Activated naive CD8-positive, alpha-beta T cell treated with anti-CD3 and anti-CD28 coated beads, Interleukin-2, amount 50 U/mL, for 24 hours (primary cell): Measurements from ENCODE around the gene CCBE1.

Experiments used
- ATAC-seq: fragments of 150-1000 bp; cut with Tn5 transposase; one replicate; pipeline ENCODE4 v1.10.0; 2021
- DNase-seq: peaks from one replicate; pipeline ENCODE4 v3.0.0; 2021
- H3K27ac Mint-ChIP-seq: one replicate; pipeline ENCODE4 v1.8.0; 2021; ENCODE audit warnings: mild to moderate bottlenecking, mixed read lengths
- H3K27me3 Mint-ChIP-seq: one replicate; pipeline ENCODE4 v1.8.0; 2021; ENCODE audit warnings: mixed read lengths
- H3K36me3 Mint-ChIP-seq: one replicate; pipeline ENCODE4 v1.8.0; 2021; ENCODE audit warnings: low read depth, mixed read lengths
- H3K4me1 Mint-ChIP-seq: one replicate; pipeline ENCODE4 v1.8.0; 2021; ENCODE audit warnings: mixed read lengths
- H3K4me3 Mint-ChIP-seq: one replicate; pipeline ENCODE4 v1.8.0; 2021; ENCODE audit warnings: mild to moderate bottlenecking, moderate library complexity, mixed read lengths
- H3K9me3 Mint-ChIP-seq: one replicate; pipeline ENCODE4 v1.8.0; 2021; ENCODE audit warnings: mixed read lengths

Gene CCBE1

GRCh38 chr18:59560556-59560955, 136.7 kb downstream of the CCBE1 start:
- no peaks in the 10 kb centered on the region for H3K4me1 Mint-ChIP-seq
- H3K27me3 Mint-ChIP-seq: no peaks in the 10 kb centered on the region
- H3K36me3 Mint-ChIP-seq: no peaks in the 10 kb centered on the region
- H3K27ac Mint-ChIP-seq: no peak overlapping the region
- peaks cover 3% of the 10 kb centered on the region for H3K9me3 Mint-ChIP-seq
- no peak for ATAC-seq
- DNase-seq: no peak
- H3K4me3 Mint-ChIP-seq: no peak overlapping the region

- H3K4me3 Mint-ChIP-seq: no peak overlapping the region
- no peaks in the 10 kb centered on the region for H3K4me1 Mint-ChIP-seq
- H3K9me3 Mint-ChIP-seq: peaks cover 3% of the 10 kb centered on the region
- no peak overlapping the region for H3K27ac Mint-ChIP-seq
- H3K36me3 Mint-ChIP-seq: no peaks in the 10 kb centered on the region
- ATAC-seq: no peak
- no peak for DNase-seq
- no peaks in the 10 kb centered on the region for H3K27me3 Mint-ChIP-seq
Observed at GRCh38 chr18:59559528-59559927, 137.7 kb downstream of the CCBE1 start.

- Mint-ChIP-seq H3K27me3 (no peaks in the 10 kb centered on the region), H3K9me3 (peaks cover 3% of the 10 kb centered on the region), H3K27ac (no peak overlapping the region), H3K4me1 (no peaks in the 10 kb centered on the region), H3K4me3 (no peak overlapping the region), H3K36me3 (no peaks in the 10 kb centered on the region)
- no peak for DNase-seq
- no peak for ATAC-seq
Observed at GRCh38 chr18:59555995-59556659, 141.1 kb downstream of the CCBE1 start.

- Mint-ChIP-seq H3K36me3 (no peaks in the 10 kb centered on the region), H3K27me3 (no peaks in the 10 kb centered on the region), H3K4me3 (no peak overlapping the region), H3K4me1 (no peaks in the 10 kb centered on the region), H3K27ac (no peak overlapping the region), H3K9me3 (peaks cover 3% of the 10 kb centered on the region)
- ATAC-seq (no peak), DNase-seq (no peak)
Observed at GRCh38 chr18:59554796-59555335, 142.4 kb downstream of the CCBE1 start.

GRCh38 chr18:59553273-59553870, 143.9 kb downstream of the CCBE1 start:
- no peak for ATAC-seq
- H3K27me3 Mint-ChIP-seq: no peaks in the 10 kb centered on the region
- H3K4me1 Mint-ChIP-seq: no peaks in the 10 kb centered on the region
- H3K4me3 Mint-ChIP-seq: no peak overlapping the region
- peaks cover 3% of the 10 kb centered on the region for H3K9me3 Mint-ChIP-seq
- no peaks in the 10 kb centered on the region for H3K36me3 Mint-ChIP-seq
- H3K27ac Mint-ChIP-seq: no peak overlapping the region
- no peak for DNase-seq

- H3K27me3 Mint-ChIP-seq: no peaks in the 10 kb centered on the region
- no peak overlapping the region for H3K4me3 Mint-ChIP-seq
- ATAC-seq (no peak), DNase-seq (no peak)
- no peak overlapping the region for H3K27ac Mint-ChIP-seq
- no peaks in the 10 kb centered on the region for H3K4me1 Mint-ChIP-seq
- H3K36me3 Mint-ChIP-seq: no peaks in the 10 kb centered on the region
- H3K9me3 Mint-ChIP-seq: peaks cover under 1% of the 10 kb centered on the region
Observed at GRCh38 chr18:59551902-59552635, 145.2 kb downstream of the CCBE1 start.

- H3K27me3 Mint-ChIP-seq: no peaks in the 10 kb centered on the region
- no peak overlapping the region for H3K27ac Mint-ChIP-seq
- H3K9me3 Mint-ChIP-seq: no peaks in the 10 kb centered on the region
- DNase-seq (no peak), ATAC-seq (no peak)
- H3K36me3 Mint-ChIP-seq: no peaks in the 10 kb centered on the region
- H3K4me1 Mint-ChIP-seq: peaks cover 4% of the 10 kb centered on the region
- H3K4me3 Mint-ChIP-seq: no peak overlapping the region
Observed at GRCh38 chr18:59550174-59550516, 147.1 kb downstream of the CCBE1 start.

- Mint-ChIP-seq H3K27ac (no peak overlapping the region), H3K9me3 (no peaks in the 10 kb centered on the region), H3K4me3 (no peak overlapping the region), H3K4me1 (peaks cover 4% of the 10 kb centered on the region), H3K27me3 (no peaks in the 10 kb centered on the region), H3K36me3 (no peaks in the 10 kb centered on the region)
- ATAC-seq: no peak
- DNase-seq: no peak
Observed at GRCh38 chr18:59549503-59550173, 147.6 kb downstream of the CCBE1 start.

GRCh38 chr18:59547581-59548182, 149.5 kb downstream of the CCBE1 start:
- H3K4me3 Mint-ChIP-seq: no peak overlapping the region
- no peak for ATAC-seq
- no peak overlapping the region for H3K27ac Mint-ChIP-seq
- H3K36me3 Mint-ChIP-seq: no peaks in the 10 kb centered on the region
- no peak for DNase-seq
- H3K4me1 Mint-ChIP-seq: peaks cover 4% of the 10 kb centered on the region
- no peaks in the 10 kb centered on the region for H3K27me3 Mint-ChIP-seq
- H3K9me3 Mint-ChIP-seq: no peaks in the 10 kb centered on the region

GRCh38 chr18:59546188-59546587, 151.0 kb downstream of the CCBE1 start:
- ATAC-seq (peak; percentile 66), DNase-seq (no peak)
- Mint-ChIP-seq H3K4me1 (peaks cover 4% of the 10 kb centered on the region), H3K27ac (no peak overlapping the region), H3K36me3 (no peaks in the 10 kb centered on the region), H3K27me3 (peaks cover 3% of the 10 kb centered on the region), H3K9me3 (no peaks in the 10 kb centered on the region), H3K4me3 (no peak overlapping the region)

- DNase-seq (no peak), ATAC-seq (no peak)
- Mint-ChIP-seq H3K27me3 (peaks cover 8% of the 10 kb centered on the region), H3K36me3 (no peaks in the 10 kb centered on the region), H3K27ac (no peak overlapping the region), H3K4me3 (no peak overlapping the region), H3K4me1 (no peaks in the 10 kb centered on the region), H3K9me3 (no peaks in the 10 kb centered on the region)
Observed at GRCh38 chr18:59540780-59541179, 156.4 kb downstream of the CCBE1 start.

- no peaks in the 10 kb centered on the region for H3K4me1 Mint-ChIP-seq
- H3K27ac Mint-ChIP-seq: no peak overlapping the region
- ATAC-seq (no peak), DNase-seq (no peak)
- no peak overlapping the region for H3K4me3 Mint-ChIP-seq
- peaks cover 8% of the 10 kb centered on the region for H3K27me3 Mint-ChIP-seq
- H3K36me3 Mint-ChIP-seq: no peaks in the 10 kb centered on the region
- H3K9me3 Mint-ChIP-seq: no peaks in the 10 kb centered on the region
Observed at GRCh38 chr18:59540346-59540745, 156.9 kb downstream of the CCBE1 start.

- H3K27me3 Mint-ChIP-seq: peaks cover 8% of the 10 kb centered on the region
- ATAC-seq (no peak), DNase-seq (no peak)
- H3K9me3 Mint-ChIP-seq: no peaks in the 10 kb centered on the region
- no peaks in the 10 kb centered on the region for H3K4me1 Mint-ChIP-seq
- H3K27ac Mint-ChIP-seq: no peak overlapping the region
- no peaks in the 10 kb centered on the region for H3K36me3 Mint-ChIP-seq
- no peak overlapping the region for H3K4me3 Mint-ChIP-seq
Observed at GRCh38 chr18:59539108-59539507, 158.1 kb downstream of the CCBE1 start.

GRCh38 chr18:59537579-59537978, 159.6 kb downstream of the CCBE1 start:
- DNase-seq: no peak
- H3K4me3 Mint-ChIP-seq: no peak overlapping the region
- H3K36me3 Mint-ChIP-seq: no peaks in the 10 kb centered on the region
- H3K4me1 Mint-ChIP-seq: no peaks in the 10 kb centered on the region
- H3K27ac Mint-ChIP-seq: no peak overlapping the region
- ATAC-seq: no peak
- H3K9me3 Mint-ChIP-seq: no peaks in the 10 kb centered on the region
- H3K27me3 Mint-ChIP-seq: peaks cover 12% of the 10 kb centered on the region
